GM18858 (cell line): ENCODE data around the gene ZNF492.

Experiments
- ATAC-seq: cut with Tn5 transposase; IDR thresholded peaks from one replicate; pipeline ENCODE4 v1.9.1; 2021; ENCODE audit not compliant: unreplicated experiment

Gene ZNF492

GRCh38 chr19:22633706-22634449 lies at the start of gene ZNF492:
TSS of gene ZNF492 (plus strand) at chr19:22634324. CDS start at chr19:22653400, 19,076 bp downstream.
- ATAC-seq = peak; percentile 72

GRCh38 chr19:22595422-22595821 lies 38.7 kb upstream of the ZNF492 start:
- ATAC-seq = no peak

DNA sequence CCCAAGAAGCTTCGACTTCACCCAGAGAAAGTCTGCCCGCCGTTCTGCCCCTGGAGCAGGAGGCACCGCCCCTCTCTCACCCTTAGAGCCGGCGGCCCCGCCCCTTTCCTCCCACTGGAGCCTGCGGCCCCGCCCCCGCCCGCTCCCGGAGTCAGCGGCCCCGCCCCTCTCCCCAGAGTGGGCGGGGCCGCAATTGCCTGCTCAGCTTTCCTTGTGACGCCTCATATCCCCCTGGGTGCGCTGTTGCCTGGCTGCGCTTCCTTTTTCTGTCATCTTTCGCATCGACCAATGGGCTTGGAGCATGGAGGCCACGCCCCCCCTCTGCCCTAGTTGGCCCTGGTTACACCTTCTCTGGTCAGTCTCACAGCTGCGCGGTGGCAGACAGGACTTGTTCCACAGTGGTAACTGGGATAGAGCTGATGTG lies 38.2 kb upstream of the ZNF492 start:
- no peak for ATAC-seq

DNA sequence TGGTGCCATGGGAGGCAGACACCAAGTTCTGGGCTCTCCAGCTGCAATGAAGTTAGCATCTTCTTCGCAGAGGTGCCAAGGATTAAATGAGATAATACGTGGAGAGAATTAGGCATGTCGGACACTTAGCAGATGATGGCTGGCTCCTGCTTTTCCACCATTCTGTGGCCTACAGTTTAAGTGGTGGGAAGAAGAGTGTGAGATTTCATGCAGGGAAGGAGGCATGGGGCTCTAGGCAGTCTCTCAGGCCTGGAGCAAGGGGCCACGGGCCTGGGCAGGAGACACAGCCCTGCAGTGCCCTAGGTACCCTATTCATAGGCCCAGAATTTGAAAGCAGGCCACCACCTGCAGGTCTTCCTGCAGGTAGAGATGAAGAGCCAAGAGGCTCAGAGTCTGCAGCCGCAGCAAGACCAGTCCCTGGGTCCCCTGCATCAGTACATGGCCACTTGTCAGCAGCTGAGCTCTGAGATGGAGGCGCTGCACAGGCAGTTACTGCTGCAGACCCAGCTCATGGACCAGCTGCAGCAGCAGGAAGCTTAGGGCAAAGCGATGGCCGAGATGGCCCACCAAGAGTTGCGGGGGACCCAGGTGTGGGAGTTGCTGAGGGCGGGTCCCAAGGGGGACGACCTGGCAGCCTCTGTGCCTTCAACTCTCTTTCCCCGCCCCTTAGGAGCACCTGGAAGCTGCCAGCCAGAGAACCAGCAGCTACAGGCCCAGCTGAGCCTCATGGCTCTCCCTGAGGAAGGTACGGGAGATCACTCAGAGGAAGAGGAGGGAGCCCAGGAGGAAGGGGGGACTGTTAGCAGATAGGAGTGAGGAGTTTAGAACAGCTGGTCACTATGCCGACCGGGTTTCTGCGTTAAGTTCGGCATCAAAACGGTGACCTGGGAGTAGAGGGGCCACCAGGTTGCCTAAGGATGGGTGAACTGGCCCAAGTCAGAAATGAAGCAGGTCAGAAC lies 33.2 kb upstream of the ZNF492 start:
- ATAC-seq = no peak

DNA sequence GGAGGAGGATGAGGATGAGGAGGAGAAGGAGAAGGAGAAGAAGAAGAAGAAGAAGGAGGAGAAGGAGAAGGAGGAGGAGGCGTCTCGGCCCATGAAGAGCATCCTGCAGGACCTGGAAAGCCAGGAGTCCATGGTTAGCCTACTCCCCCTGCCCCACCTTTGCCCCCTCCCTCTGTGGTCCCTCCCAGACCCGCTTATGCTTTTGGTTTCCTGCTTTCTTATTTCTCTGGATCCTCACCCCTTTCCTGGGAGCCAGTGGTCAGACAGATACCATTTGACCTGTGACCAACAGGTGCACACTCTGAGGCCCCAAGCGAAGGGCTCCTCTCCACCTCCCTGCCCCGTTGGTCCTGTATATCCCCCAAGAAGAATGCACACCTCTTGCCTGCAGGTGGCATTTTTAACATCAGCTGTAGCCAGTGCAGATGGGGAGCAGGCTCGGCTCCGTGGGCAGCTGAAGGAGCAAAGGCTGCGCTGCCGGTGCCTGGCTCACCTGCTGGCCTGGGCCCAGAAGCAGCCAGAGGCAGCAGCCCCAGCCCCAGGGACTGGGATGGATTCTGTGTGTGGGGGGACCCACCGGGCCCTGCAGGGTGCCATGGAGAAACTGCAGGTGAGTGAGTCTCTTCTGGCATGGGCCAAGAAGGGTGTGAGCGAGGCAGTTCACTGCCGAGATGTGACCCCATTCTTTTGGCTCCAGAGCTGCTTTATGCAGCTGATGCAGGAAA lies 32.1 kb upstream of the ZNF492 start:
- ATAC-seq = no peak

- ATAC-seq = no peak
Measured at GRCh38 chr19:22602631-22603272, 31.4 kb upstream of the ZNF492 start.

DNA sequence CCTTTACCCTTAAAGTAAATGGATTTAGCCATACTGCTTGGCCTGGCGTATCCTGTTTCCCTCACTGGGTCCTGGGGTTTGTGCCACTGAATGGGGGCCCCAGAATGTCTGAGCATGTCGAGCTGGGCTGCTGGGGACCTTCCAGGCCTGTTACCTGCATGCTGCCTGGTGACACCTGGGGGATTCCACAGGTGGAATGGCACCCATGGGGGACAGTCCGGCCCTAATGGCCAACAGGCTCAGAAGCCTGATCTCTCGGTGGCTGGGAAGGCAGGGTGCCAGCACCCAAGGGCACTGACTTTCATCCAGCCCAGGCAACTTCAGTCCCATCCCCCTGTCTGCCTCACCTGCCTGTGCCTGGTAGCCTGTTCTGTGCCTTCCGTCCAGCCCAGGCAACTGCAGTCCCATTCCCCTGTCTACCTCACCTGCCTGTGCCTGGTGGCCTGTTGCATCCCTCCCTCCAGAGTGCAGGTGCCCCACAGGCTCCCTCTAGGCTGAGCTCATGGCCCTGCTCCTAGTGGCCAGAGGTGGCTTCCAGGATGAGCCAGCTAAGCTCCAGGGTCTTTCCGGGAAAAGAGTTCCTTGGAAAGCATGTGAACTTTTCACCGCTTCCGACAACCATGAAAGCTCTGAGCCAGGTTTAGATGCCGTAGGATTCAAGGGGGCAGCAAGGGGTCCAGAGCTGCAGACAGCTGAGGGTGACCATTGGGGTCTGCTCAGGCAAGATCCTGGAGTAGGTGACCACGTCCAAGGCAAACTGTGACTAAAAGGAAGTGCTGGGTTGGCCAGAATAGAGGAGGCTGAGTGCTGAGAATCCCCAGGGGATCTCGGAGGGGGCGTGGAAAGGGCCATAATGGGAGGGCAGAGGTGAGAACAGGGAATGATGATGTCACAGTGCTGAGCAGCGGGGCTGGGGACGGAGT lies 30.3 kb upstream of the ZNF492 start:
- ATAC-seq = no peak

DNA sequence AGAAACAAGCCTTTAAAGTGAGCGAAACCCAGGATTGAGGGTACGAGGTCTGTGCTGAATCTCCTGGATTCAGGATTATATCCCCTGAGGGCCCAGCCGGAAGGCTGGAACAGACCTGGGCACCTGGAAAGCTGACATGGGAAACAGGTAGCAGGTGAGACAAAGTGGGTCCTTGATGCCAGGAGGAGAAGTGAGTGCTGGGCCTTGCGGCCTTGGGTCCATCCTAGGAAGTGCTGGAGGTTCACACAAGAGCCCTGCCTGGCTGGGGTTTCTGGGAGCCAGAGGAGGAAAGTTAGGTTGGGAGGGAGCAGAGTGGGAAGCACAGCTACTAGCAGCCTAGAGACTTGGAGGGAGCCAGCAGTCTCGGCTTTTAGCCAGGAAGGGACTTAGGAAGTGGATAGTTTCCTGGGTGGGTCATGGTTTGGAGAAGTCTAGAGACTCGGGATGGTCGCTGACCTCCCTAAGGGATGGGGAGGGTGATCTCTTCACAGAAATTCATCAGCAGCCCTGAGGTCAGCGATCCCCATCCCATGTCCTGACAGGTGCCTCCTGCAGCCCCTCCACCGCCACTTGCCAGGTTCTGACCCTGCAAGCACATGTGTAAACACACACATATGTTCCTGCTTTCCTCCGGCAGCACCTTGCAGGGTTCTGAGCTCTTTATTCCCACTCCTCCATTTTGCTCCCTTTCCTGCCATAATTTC lies 29.4 kb upstream of the ZNF492 start:
- ATAC-seq = no peak

GRCh38 chr19:22605275-22606211 lies 28.6 kb upstream of the ZNF492 start:
- ATAC-seq = no peak

DNA sequence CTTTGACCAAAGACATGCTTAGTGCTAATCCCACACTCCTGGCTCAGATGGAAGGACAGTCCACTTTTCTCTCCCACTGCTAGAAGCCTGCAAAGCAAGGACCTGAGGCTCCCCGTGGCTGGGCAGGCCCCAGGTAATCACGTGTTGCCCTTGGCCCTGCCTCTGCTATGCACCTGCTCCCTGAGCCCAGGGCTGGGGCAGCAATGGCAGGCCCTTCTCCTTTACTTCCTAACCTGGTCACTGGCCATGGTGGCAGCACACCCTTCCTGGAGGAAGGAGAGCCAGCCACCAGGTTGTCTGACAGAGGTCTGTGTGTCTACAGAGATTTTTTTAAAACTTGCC lies 27.9 kb upstream of the ZNF492 start:
- no peak for ATAC-seq

- ATAC-seq = no peak
Measured at GRCh38 chr19:22606954-22607652, 27.0 kb upstream of the ZNF492 start.

GRCh38 chr19:22607653-22608430 lies 26.3 kb upstream of the ZNF492 start:
- no peak for ATAC-seq

GRCh38 chr19:22608441-22608840 lies 25.7 kb upstream of the ZNF492 start:
- ATAC-seq = no peak

- ATAC-seq = no peak
Measured at GRCh38 chr19:22609630-22610029, 24.5 kb upstream of the ZNF492 start.

GRCh38 chr19:22610121-22610520 lies 24.0 kb upstream of the ZNF492 start:
- ATAC-seq = no peak

GRCh38 chr19:22612316-22612715 lies 21.8 kb upstream of the ZNF492 start:
- no peak for ATAC-seq

GRCh38 chr19:22616659-22617058 lies 17.5 kb upstream of the ZNF492 start:
- ATAC-seq = no peak
